MG63 (cell line): ENCODE data around the gene AFAP1L1. TPM values are rescaled to one million over a fixed set of nuclear protein-coding genes. Genes with fewer than 3 reads are reported as not detected.

Source experiments
- DNase-seq: peaks from one replicate; pipeline ENCODE4 v3.0.0-alpha.2; 2020
- H3K27me3 ChIP-seq: fragments of 250-450 bp; sonication (Bioruptor Pico); 2 replicates; pipeline ENCODE4 v1.5.1; 2020; ENCODE audit warnings: mild to moderate bottlenecking, moderate library complexity
- H3K36me3 ChIP-seq: fragments of 250-450 bp; sonication (Bioruptor Pico); 2 replicates; pipeline ENCODE4 v1.5.1; 2020; ENCODE audit warnings: mild to moderate bottlenecking, moderate library complexity
- H3K4me3 ChIP-seq: fragments of 250-450 bp; sonication (Bioruptor Pico); 2 replicates; pipeline ENCODE4 v1.5.1; 2020; ENCODE audit warnings: mild to moderate bottlenecking, moderate library complexity
- H3K9me3 ChIP-seq: fragments of 250-450 bp; sonication (Bioruptor Pico); 2 replicates; pipeline ENCODE4 v1.5.1; 2020; ENCODE audit warnings: mild to moderate bottlenecking, moderate library complexity
- total RNA-seq: library from RNA; depleted of rRNA; stranded (reverse); fragments of >200 nt; shearing (Covaris generic); gene quantifications from 2 replicates; pipeline ENCODE4 v1.2.3, GENCODE V29; 2014; ENCODE audit warnings: low replicate concordance

Gene AFAP1L1
- total RNA-seq, 1 experiment from 2014 or later = 8.1 TPM

DNA sequence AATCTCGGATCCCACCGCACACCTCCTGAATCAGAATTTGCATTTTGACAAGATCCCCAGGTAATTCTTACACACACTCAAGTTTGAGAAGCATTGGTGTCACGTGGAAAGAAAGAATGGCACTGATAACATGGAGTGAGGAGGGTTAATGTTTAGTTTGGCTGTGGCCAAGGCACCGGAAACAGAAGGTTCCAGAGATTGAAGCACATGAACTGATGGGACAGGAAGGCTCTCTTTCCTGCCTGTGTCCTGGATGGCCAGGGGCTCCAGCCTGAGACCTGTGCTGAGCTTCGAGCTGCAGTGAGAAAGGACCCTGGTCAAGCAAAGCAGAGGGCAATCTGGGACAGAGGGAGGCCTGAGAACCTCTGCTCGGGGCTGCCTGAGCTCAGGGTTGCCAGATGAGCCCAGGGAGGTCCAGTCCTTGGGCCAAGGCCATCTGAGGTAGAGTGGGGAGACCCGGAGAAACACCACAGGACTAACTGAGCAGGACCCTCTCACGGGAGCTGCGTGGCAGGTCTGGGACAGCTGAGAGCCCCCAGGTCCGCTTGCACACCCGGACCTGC is 27.3 kb downstream of the AFAP1L1 start:
- H3K9me3 ChIP-seq = no peaks in the 10 kb centered on the region
- peaks cover 5% of the 10 kb centered on the region for H3K36me3 ChIP-seq
- no peak overlapping the region for H3K4me3 ChIP-seq
- H3K27me3 ChIP-seq = no peaks in the 10 kb centered on the region
- DNase-seq = no peak

DNA sequence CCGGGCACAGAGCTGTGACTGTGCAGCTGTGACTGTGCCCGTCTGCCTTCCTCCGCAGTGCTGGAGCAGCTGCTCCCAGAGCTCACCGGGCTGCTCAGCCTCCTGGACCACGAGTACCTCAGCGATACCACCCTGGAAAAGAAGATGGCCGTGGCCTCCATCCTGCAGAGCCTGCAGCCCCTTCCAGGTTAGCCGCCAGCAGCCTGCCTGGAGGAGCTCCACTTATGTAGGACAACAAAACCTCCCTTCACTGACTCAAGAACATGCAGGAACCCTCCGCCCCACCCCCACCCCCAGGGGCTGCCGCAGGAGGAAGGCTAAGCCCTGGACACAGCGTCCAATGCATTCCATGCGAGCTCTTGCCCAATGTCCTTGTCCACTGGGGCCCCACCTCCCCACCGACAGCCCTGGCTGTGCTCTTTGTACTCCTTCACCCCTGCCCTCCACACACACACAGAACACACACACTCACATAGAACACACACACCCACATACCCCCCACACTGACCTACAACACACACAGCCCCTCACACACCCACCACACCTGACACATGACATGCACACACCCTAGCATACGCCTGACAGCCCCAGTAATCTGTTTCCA is 27.9 kb downstream of the AFAP1L1 start:
- H3K4me3 ChIP-seq = no peak overlapping the region
- H3K36me3 ChIP-seq = peaks cover 5% of the 10 kb centered on the region
- no peak for DNase-seq
- no peaks in the 10 kb centered on the region for H3K9me3 ChIP-seq
- no peaks in the 10 kb centered on the region for H3K27me3 ChIP-seq

DNA sequence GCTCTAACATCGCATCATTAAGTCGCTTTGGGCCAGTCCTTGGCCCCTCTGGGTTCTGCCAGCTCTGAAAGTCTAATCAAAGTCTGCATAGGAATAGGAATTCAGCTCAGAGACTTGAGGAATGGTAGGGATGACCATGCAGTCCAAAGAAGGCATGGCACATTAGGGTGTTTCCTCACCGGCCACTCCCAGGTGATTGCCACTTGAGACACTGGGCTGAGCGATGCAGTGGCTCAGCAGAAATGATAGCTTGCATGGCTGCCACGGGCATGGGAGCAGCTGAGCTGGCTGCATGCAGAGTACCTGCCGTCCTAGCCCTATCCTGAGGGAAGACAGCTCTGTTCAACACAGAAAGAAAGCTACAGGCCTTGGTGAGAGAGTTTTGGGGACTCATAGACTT is 28.8 kb downstream of the AFAP1L1 start:
- Histone ChIP-seq H3K4me3 (no peak overlapping the region), H3K36me3 (peaks cover 5% of the 10 kb centered on the region), H3K27me3 (no peaks in the 10 kb centered on the region), H3K9me3 (no peaks in the 10 kb centered on the region)
- no peak for DNase-seq

DNA sequence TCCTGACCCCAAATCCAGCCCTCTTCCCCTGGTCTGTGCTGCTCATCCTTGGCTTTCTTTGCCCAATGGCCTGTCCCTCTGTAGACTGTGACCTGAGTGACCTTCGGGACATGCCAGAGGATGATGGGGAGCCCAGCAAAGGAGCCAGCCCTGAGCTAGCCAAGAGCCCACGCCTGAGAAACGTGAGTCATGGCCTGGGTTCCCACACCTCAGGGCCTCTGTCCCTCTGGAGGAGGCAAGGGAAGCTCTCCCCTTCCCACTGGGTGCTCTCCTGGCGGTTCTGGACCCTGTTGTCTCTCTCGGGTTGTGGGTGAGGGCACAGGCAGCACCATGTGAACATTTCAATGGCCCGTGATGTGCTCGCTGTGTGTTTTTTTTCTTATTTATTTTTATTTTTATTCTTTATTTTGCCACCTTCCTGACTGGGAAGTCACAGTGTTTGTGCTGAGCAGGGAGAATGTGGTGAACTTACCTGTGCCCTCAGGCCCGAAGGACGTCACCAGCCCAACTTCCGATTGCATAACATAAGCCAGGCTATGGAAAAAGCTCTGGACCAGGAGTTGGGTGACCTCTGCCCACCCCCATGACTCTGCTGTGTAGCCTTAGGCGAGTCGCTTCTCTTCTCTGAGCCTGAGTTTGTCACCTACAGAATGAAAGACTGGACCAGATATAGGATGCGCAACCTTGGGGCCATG is 29.5 kb downstream of the AFAP1L1 start:
- no peak for DNase-seq
- Histone ChIP-seq H3K9me3 (no peaks in the 10 kb centered on the region), H3K36me3 (peaks cover 5% of the 10 kb centered on the region), H3K27me3 (no peaks in the 10 kb centered on the region), H3K4me3 (no peak overlapping the region)

DNA sequence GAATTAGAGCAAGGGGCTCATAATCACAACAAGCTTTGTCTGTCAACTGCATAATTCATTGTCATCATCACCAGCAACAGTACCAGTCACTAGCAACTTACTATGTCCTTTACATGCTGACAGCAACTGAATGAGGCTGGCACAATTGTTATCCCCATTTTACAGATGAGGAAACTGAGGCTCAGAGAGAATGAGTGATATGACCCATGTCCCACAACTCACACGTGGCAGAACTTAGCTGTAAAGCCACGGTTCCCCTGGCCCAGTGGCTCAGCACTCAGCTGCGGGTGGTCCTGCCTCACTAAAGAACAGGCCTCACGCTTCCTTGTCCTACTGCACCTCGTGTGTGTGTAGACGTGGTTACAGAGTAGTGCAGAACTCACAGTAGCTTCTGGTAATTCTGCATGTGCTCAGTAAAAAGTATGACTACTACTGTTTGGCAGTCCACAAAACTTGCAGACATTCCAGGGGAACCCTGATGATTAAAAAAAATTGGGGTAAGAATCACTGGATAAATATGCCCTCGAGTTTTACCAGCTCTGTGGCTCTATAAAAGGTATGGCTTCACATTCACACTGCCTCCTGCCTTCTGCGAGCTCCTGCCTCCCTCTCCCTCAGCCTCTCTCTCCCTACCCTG is 30.2 kb downstream of the AFAP1L1 start:
- no peak for DNase-seq
- H3K27me3 ChIP-seq = no peaks in the 10 kb centered on the region
- no peaks in the 10 kb centered on the region for H3K9me3 ChIP-seq
- H3K4me3 ChIP-seq = no peak overlapping the region
- peaks cover 9% of the 10 kb centered on the region for H3K36me3 ChIP-seq

DNA sequence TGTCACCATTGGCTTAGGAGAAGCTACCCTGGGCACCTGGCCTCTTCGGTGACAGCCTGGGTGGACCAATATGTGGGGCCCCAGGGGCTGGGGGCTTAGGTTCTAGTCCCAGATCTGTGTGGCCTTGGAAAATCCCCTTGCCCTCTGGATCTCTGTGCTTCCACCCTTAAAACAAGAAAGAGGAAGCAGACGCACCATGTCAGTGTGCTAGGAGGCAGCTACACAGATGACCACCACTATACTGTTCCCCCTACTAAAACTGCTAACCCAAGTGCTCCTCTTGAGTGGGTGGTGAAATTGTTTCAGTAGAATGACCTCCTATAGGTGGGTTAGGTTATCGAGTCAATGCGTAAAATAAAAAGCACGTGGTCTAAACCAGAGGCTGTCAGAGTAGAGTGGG is 31.0 kb downstream of the AFAP1L1 start:
- Histone ChIP-seq H3K36me3 (peaks cover 9% of the 10 kb centered on the region), H3K27me3 (no peaks in the 10 kb centered on the region), H3K9me3 (no peaks in the 10 kb centered on the region), H3K4me3 (no peak overlapping the region)
- no peak for DNase-seq

DNA sequence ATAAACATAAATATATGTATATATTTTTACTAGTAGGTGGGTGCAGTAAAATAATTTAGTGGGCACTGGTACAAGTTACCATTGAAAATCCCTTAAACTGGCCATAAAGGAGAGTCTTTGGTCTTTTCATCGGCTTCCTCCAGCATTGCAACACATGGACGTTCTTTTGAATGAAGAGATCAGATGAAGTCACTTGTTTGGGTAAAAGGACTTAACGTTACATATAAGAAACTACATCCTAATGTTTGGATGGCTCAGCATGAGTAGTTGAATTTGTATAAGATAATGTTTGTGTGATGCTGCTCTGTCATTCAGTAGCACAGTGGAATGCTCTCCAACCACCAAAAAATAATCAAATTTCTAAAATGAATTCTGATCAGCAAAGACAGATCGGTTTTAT is 31.6 kb downstream of the AFAP1L1 start:
- Histone ChIP-seq H3K27me3 (no peaks in the 10 kb centered on the region), H3K4me3 (no peak overlapping the region)
- DNase-seq = no peak

DNA sequence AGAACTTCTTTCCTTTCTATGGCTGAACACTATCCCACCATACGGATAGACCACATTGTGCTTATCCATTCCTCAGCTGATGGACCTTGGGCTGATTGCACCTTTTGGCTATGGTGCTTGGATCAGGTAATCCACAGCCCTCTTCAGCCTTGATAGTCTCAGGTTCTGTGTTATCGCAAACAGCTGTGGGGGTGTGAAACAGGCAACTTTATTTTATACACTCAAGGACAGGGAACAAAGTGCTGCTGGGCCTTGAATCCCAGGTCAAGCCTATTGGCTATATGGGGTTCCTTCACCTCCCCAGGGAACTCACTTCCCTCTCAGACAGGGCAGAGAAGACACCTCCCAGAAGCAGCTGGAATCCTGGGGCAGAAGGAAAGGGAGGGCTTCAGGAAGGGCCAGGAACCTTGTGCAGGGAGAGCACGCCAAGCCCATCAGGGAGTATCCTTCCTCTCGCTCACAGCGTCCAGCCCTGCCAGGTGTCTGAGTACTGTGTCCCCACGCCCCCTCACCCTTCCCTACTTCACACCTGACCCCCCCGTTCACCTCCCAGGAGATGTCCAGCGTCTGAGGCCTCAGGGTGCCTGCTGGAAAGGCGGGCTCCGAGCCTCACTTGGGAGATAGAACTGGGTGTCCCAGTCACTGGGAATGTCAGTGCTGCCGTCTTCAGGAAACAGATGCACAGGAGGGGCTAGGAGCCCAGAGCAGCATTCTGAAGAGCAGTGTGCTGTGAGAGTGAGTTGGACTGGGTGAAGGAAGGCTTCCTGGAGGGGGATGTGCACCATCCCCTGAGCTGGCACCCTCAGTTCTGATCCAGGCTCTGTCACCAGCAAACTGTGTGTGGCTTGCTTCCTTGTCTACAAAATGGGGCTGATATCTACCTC is 32.8 kb downstream of the AFAP1L1 start:
- DNase-seq = no peak
- Histone ChIP-seq H3K9me3 (no peaks in the 10 kb centered on the region), H3K36me3 (peaks cover 9% of the 10 kb centered on the region), H3K4me3 (no peak overlapping the region), H3K27me3 (no peaks in the 10 kb centered on the region)

More for the DNA sequence above, 31.6 kb downstream of the AFAP1L1 start:
- Histone ChIP-seq H3K36me3 (peaks cover 9% of the 10 kb centered on the region), H3K9me3 (no peaks in the 10 kb centered on the region)

DNA sequence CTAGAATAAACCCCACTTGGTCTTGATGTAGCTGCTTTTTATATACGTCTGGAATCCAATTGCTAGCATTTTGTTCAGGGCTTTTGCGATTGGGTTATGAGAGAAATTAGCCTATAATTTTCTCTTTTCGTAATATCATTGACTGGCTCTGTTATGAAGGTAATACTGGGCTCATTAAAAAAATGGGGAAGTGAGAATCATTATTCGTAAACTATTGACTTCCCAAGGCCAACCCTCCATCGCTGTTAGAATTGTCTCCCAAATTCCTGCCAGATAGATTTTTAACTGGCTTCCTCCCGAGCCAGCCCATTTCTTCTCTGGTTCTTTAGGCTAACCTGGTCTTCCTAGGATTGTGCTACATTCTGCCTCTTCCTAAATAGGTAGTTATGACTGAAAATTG is 37.7 kb downstream of the AFAP1L1 start:
- no peak overlapping the region for H3K4me3 ChIP-seq
- H3K27me3 ChIP-seq = no peaks in the 10 kb centered on the region
- DNase-seq = no peak
- H3K9me3 ChIP-seq = no peaks in the 10 kb centered on the region
- peaks cover 7% of the 10 kb centered on the region for H3K36me3 ChIP-seq

DNA sequence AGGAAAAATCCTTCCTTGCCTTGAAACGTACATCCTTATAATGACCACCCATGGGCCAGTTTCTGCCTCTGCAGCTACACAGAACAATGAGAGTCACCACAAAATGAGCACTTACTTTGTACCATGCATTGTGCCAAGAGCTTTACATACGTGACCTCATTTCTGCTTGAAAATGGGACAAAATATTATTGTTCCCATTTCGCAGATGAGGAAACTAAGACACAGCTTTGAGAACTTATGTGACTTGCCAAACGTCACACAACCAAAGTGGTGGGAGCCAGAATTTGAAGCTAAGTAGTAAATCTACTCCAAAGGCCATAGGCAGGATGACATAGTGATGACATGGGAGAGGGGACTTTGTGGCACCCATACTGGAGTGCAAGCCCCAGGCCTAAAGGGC is 38.8 kb downstream of the AFAP1L1 start:
- H3K27me3 ChIP-seq = no peaks in the 10 kb centered on the region
- peaks cover 7% of the 10 kb centered on the region for H3K36me3 ChIP-seq
- no peak overlapping the region for H3K4me3 ChIP-seq
- DNase-seq = no peak
- no peaks in the 10 kb centered on the region for H3K9me3 ChIP-seq

DNA sequence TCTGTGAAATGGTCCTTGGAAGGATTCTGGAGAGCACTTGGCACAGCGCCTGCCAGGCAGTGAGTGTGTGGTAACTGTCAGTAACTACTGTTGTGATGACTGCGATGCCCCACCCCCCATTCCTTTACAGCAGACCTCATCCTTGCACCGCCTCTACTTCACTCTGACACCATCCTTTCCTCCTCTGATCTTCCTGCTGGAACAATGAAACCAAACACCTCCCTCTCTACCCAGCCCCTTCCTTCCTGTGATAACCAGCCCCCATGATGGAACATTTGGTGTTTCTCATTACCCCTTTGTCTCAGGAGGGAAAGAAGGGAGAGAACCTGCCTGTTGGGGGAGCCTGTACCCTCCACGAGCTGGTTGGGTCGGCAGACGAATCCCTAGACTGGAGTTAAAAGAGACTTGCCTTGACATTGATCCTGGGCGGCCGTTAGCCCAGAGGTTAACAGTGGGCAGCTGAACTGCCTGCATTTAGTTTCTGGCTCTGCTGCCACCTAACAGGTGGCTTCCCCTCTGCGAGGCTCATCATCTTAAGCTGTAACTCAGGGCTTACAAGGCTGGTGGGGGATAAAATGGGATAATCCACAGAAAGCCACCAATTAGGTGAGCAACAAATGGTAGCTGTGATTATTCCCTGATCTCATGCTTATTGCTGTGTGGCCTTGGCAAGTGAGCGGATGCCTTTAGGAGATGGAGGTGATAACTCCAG is 39.4 kb downstream of the AFAP1L1 start:
- Histone ChIP-seq H3K36me3 (peaks cover 7% of the 10 kb centered on the region), H3K27me3 (no peaks in the 10 kb centered on the region), H3K4me3 (no peak overlapping the region), H3K9me3 (no peaks in the 10 kb centered on the region)
- peak; percentile 28 for DNase-seq

DNA sequence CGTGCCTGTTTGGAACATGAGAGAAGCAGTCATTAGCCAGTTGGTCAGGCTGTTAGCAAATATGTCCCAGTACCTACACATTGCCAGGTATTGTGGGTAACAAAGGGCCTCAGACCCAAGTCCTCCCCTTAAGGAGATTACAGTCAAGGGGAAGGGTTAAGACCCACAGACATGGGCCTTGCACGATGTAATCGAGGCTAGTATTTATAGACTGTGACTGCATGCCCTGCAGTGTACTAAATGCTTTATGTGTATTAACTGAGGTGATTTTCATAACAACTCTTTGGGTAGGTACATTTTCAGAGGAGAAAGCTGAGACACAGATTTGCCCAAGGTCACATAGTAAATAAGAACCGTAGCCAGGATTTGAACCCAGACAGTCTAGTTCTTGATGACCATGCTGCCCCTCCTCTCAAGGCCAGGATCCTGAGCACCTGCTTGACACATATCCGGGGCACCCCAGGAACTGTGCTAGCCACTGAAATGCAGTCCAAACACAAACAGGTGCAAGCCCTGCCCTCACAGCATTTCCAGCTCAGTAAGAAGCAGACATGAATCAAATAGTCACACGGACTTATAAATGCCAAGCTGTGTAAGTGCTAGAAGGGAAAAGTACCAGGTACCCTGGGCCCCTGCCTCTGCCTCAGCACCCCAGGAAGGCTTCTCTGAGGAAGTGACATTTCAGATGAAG is 41.6 kb downstream of the AFAP1L1 start:
- Histone ChIP-seq H3K9me3 (no peaks in the 10 kb centered on the region), H3K36me3 (peaks cover 3% of the 10 kb centered on the region), H3K4me3 (no peak overlapping the region), H3K27me3 (no peaks in the 10 kb centered on the region)
- DNase-seq = no peak

DNA sequence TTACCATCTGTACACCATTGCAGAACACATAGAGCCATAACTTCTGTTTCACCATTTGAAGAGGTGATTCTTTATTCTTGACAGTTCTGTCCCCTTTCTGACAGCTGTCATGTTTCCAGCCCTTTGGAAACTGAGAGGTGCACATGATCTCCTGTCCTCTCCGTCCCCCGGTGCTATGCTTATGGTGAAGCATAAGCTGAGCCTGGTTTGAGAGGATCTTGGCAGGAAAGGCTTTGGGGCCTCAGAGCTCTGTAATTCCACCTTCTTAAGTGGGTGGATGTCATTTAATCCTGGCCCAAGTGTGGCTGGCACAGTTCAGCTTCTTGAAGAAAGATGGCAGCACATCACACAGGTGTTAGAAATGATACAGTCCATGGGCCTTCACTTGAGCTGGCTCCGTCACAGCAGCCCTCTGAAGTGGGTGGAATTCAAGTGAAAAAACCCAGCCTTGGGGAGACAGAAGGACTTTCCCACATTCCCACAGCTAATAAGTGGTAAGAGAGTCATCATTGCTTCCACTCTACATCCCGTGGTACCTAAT is 43.0 kb downstream of the AFAP1L1 start:
- Histone ChIP-seq H3K9me3 (no peaks in the 10 kb centered on the region), H3K36me3 (peaks cover 3% of the 10 kb centered on the region), H3K27me3 (no peaks in the 10 kb centered on the region), H3K4me3 (no peak overlapping the region)
- DNase-seq = no peak

DNA sequence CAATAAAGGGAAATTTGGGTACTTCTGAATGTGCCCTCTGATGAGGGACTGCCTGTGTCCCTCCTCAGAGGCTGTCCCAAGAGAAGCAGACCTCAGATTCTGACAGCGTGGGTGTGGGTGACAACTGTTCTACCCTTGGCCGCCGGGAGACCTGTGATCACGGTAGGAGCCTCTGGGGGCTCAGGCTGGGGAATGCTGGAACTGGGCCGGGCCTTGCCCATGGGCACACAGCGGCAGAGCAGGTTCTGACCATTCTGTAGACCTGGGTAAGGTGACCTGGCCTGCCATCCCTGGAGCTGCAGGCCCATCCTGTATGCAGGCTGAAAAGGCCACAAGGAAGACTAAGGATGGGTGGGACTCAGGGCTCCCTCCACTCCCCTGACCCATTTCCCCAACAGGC is 44.1 kb downstream of the AFAP1L1 start:
- Histone ChIP-seq H3K4me3 (no peak overlapping the region), H3K9me3 (no peaks in the 10 kb centered on the region), H3K27me3 (no peaks in the 10 kb centered on the region), H3K36me3 (peaks cover 3% of the 10 kb centered on the region)
- DNase-seq = no peak

DNA sequence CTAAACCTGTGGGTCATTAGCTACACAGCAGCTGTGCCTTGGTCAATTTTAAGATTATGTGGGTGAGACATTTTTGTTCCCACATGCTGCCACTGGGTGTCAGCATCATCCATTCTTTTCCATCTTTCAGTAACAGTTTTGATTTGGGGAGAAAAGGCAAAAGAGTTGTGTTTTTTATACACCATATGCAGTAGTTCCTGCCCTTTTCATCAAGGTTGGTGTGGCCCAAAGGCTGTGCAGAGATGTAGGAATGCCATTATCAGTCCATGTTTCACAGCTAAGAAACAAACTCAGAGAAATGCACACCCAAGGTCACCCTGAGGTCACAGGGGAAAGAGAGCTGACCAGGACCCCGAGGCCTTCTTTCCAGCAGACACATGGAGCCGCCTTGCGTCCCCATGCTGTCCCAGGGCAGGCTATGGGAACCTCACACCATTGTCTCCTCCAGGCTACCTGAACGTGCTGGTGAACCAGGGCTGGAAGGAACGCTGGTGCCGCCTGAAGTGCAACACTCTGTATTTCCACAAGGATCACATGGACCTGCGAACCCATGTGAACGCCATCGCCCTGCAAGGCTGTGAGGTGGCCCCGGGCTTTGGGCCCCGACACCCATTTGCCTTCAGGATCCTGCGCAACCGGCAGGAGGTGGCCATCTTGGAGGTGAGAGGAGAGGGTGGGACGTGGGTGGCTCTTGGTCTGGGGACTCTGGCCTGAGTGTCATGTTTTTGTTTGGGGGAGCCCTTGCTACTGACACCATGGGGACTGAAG is 45.8 kb downstream of the AFAP1L1 start:
- Histone ChIP-seq H3K36me3 (no peaks in the 10 kb centered on the region; the same call in 1 of the 2 replicates), H3K4me3 (no peak overlapping the region), H3K9me3 (no peaks in the 10 kb centered on the region), H3K27me3 (no peaks in the 10 kb centered on the region)
- no peak for DNase-seq
